ENCODE data around the gene CFAP54.

Gene CFAP54

GRCh38 chr12:96892104-96892503 is 402.7 kb downstream of the CFAP54 start:
- H3K14ac ChIP-seq (ENCODE audit: low read length): no peak overlapping the region
- no peak overlapping the region for H3K27ac ChIP-seq (ENCODE audit: low read depth, low read length)
- H3K18ac ChIP-seq (ENCODE audit: low read length): no peak overlapping the region
- H2AFZ ChIP-seq (ENCODE audit: insufficient read depth, low read length, poor library complexity): no peak overlapping the region
- H4K12ac ChIP-seq (ENCODE audit: low read depth, low read length): no peak overlapping the region
- H3K36me3 ChIP-seq (ENCODE audit: control insufficient read depth in 1 of 2, insufficient read depth in 2 of 2, low read length in 2 of 2): peaks cover 0 to 2% of the 10 kb centered on the region in 2 experiments
- H3K23ac ChIP-seq (ENCODE audit: low read length): no peak overlapping the region
- no peak overlapping the region for H2AK5ac ChIP-seq (ENCODE audit: low read length)
- no peak overlapping the region for H4K8ac ChIP-seq (ENCODE audit: low read depth, low read length)
- H3K27me3 ChIP-seq (ENCODE audit: insufficient read depth, low read length): no peaks in the 10 kb centered on the region
- no peak overlapping the region for H4K91ac ChIP-seq (ENCODE audit: low read depth, low read length)
- no peak overlapping the region for H3K4ac ChIP-seq (ENCODE audit: low read depth, low read length)
- no peak overlapping the region for H3K4me2 ChIP-seq (ENCODE audit: low read length)
- WGBS (ENCODE audit: extremely low coverage, insufficient coverage, insufficient read length): no CpG with 5 or more reads among the region's 3 CpGs
- no peak overlapping the region for H3K4me3 ChIP-seq (ENCODE audit: low read depth, low read length)
- no peaks in the 10 kb centered on the region for H3K79me2 ChIP-seq (ENCODE audit: control insufficient read depth, insufficient read depth, low read length, poor library complexity)
- no peak overlapping the region for H2BK12ac ChIP-seq (ENCODE audit: low read length)
- H2BK120ac ChIP-seq (ENCODE audit: insufficient read depth, low read length, poor library complexity): no peak overlapping the region
- H3K4me1 ChIP-seq (ENCODE audit: control insufficient read depth in 1 of 2, insufficient read depth in 2 of 2, low read length in 2 of 2): peaks cover 9% of the 10 kb centered on the region in 2 experiments
- H3K9me3 ChIP-seq (ENCODE audit: insufficient read depth, low read depth, low read length): peaks cover 2% of the 10 kb centered on the region
- H3K79me1 ChIP-seq (ENCODE audit: low read length): peaks cover 3% of the 10 kb centered on the region
- H2BK5ac ChIP-seq (ENCODE audit: low read depth, low read length, poor library complexity): no peak overlapping the region
- DNase-seq: no peak
- H3K9ac ChIP-seq (ENCODE audit: low read length): no peak overlapping the region

DNA sequence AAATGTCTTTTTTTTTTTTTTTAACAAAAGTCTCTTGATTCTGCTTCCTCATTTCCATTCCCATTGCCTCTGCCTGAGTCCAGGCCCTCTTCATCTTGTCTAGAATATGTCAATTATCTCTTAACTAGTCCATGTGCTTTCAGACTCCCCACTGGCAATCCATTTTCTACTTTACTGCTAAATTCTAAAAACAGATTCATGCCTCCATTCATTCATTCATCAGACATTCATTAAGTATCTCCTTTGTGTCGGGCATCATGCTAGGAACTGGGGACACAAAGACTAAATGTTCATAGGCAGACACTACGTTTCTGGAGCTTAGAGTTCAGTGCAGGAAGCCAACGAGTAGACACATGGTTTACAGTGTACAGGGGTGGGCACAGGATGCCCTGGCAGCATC is 408.0 kb downstream of the CFAP54 start:
- Histone ChIP-seq H3K79me1 (ENCODE audit: low read length) (no peaks in the 10 kb centered on the region), H3K9me3 (ENCODE audit: insufficient read depth, low read depth, low read length) (peaks cover 2% of the 10 kb centered on the region), H3K4me2 (ENCODE audit: low read length) (no peak overlapping the region), H2BK120ac (ENCODE audit: insufficient read depth, low read length, poor library complexity) (no peak overlapping the region), H3K4ac (ENCODE audit: low read depth, low read length) (no peak overlapping the region), H2AK5ac (ENCODE audit: low read length) (no peak overlapping the region), H3K23ac (ENCODE audit: low read length) (no peak overlapping the region), H4K8ac (ENCODE audit: low read depth, low read length) (no peak overlapping the region), H3K27me3 (ENCODE audit: insufficient read depth, low read length) (no peaks in the 10 kb centered on the region), H3K79me2 (ENCODE audit: control insufficient read depth, insufficient read depth, low read length, poor library complexity) (no peaks in the 10 kb centered on the region), H3K18ac (ENCODE audit: low read length) (no peak overlapping the region), H3K36me3 (ENCODE audit: control insufficient read depth in 1 of 2, insufficient read depth in 2 of 2, low read length in 2 of 2) (peaks cover 0 to 2% of the 10 kb centered on the region in 2 experiments), H4K91ac (ENCODE audit: low read depth, low read length) (no peak overlapping the region), H2BK5ac (ENCODE audit: low read depth, low read length, poor library complexity) (no peak overlapping the region), H3K14ac (ENCODE audit: low read length) (no peak overlapping the region), H3K4me3 (ENCODE audit: low read depth, low read length) (no peak overlapping the region), H3K27ac (ENCODE audit: low read depth, low read length) (no peak overlapping the region), H2AFZ (ENCODE audit: insufficient read depth, low read length, poor library complexity) (no peak overlapping the region), H3K9ac (ENCODE audit: low read length) (no peak overlapping the region), H3K4me1 (ENCODE audit: control insufficient read depth in 1 of 2, insufficient read depth in 2 of 2, low read length in 2 of 2) (no peaks in the 10 kb centered on the region), H4K12ac (ENCODE audit: low read depth, low read length) (no peak overlapping the region), H2BK12ac (ENCODE audit: low read length) (no peak overlapping the region)
- DNase-seq: no peak
- WGBS (ENCODE audit: extremely low coverage, insufficient coverage, insufficient read length): no CpG with 5 or more reads among the region's 3 CpGs

- H2AK5ac ChIP-seq (ENCODE audit: low read length): no peak overlapping the region
- H4K8ac ChIP-seq (ENCODE audit: low read depth, low read length): no peak overlapping the region
- H2BK12ac ChIP-seq (ENCODE audit: low read length): no peak overlapping the region
- no peak overlapping the region for H3K23ac ChIP-seq (ENCODE audit: low read length)
- no peak overlapping the region for H3K27ac ChIP-seq (ENCODE audit: low read depth, low read length)
- no peak overlapping the region for H3K18ac ChIP-seq (ENCODE audit: low read length)
- H3K14ac ChIP-seq (ENCODE audit: low read length): no peak overlapping the region
- no peak overlapping the region for H3K4me3 ChIP-seq (ENCODE audit: low read depth, low read length)
- H2BK120ac ChIP-seq (ENCODE audit: insufficient read depth, low read length, poor library complexity): no peak overlapping the region
- H3K27me3 ChIP-seq (ENCODE audit: insufficient read depth, low read length): no peaks in the 10 kb centered on the region
- no peak overlapping the region for H4K91ac ChIP-seq (ENCODE audit: low read depth, low read length)
- H3K4me2 ChIP-seq (ENCODE audit: low read length): no peak overlapping the region
- H3K4ac ChIP-seq (ENCODE audit: low read depth, low read length): no peak overlapping the region
- no peak overlapping the region for H4K12ac ChIP-seq (ENCODE audit: low read depth, low read length)
- no peak for DNase-seq
- H3K36me3 ChIP-seq (ENCODE audit: control insufficient read depth in 1 of 2, insufficient read depth in 2 of 2, low read length in 2 of 2): no peaks in the 10 kb centered on the region
- no peak overlapping the region for H2AFZ ChIP-seq (ENCODE audit: insufficient read depth, low read length, poor library complexity)
- H3K79me2 ChIP-seq (ENCODE audit: control insufficient read depth, insufficient read depth, low read length, poor library complexity): no peaks in the 10 kb centered on the region
- H2BK5ac ChIP-seq (ENCODE audit: low read depth, low read length, poor library complexity): no peak overlapping the region
- H3K79me1 ChIP-seq (ENCODE audit: low read length): no peaks in the 10 kb centered on the region
- no peak overlapping the region for H3K9ac ChIP-seq (ENCODE audit: low read length)
- H3K9me3 ChIP-seq (ENCODE audit: insufficient read depth, low read depth, low read length): no peaks in the 10 kb centered on the region
- no peaks in the 10 kb centered on the region for H3K4me1 ChIP-seq (ENCODE audit: control insufficient read depth in 1 of 2, insufficient read depth in 2 of 2, low read length in 2 of 2)
Measured at GRCh38 chr12:96901175-96901574, 411.8 kb downstream of the CFAP54 start.

DNA sequence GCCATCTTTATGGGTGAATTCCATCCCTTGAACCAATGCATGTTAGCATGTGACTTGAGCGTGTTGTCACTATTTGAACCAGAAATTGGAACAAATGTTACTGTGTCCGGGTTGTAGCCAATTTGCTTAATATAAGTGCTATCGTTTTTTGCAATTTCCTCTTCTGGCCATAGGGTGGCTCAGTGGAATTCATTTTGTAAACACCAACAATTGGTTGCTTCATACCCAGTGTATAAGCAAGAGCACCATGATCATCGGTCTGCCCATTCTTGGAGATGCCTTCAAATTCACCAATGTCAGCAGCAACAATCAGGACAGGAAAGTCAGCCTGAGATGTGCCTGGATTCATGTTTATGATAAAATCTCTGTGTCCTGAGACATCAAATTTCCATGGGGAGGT is 412.7 kb downstream of the CFAP54 start:
- Histone ChIP-seq H3K27ac (ENCODE audit: low read depth, low read length) (no peak overlapping the region), H3K4me3 (ENCODE audit: low read depth, low read length) (no peak overlapping the region), H3K18ac (ENCODE audit: low read length) (no peak overlapping the region), H2BK12ac (ENCODE audit: low read length) (no peak overlapping the region), H3K9ac (ENCODE audit: low read length) (no peak overlapping the region), H3K4me2 (ENCODE audit: low read length) (no peak overlapping the region), H2BK5ac (ENCODE audit: low read depth, low read length, poor library complexity) (no peak overlapping the region), H3K27me3 (ENCODE audit: insufficient read depth, low read length) (no peaks in the 10 kb centered on the region), H3K79me1 (ENCODE audit: low read length) (peaks cover 3% of the 10 kb centered on the region), H3K4me1 (ENCODE audit: control insufficient read depth in 1 of 2, insufficient read depth in 2 of 2, low read length in 2 of 2) (no peaks in the 10 kb centered on the region), H4K12ac (ENCODE audit: low read depth, low read length) (no peak overlapping the region), H3K23ac (ENCODE audit: low read length) (no peak overlapping the region), H2BK120ac (ENCODE audit: insufficient read depth, low read length, poor library complexity) (no peak overlapping the region), H4K8ac (ENCODE audit: low read depth, low read length) (no peak overlapping the region), H3K9me3 (ENCODE audit: insufficient read depth, low read depth, low read length) (no peaks in the 10 kb centered on the region), H3K14ac (ENCODE audit: low read length) (no peak overlapping the region), H2AK5ac (ENCODE audit: low read length) (no peak overlapping the region), H3K4ac (ENCODE audit: low read depth, low read length) (no peak overlapping the region), H4K91ac (ENCODE audit: low read depth, low read length) (no peak overlapping the region), H2AFZ (ENCODE audit: insufficient read depth, low read length, poor library complexity) (no peak overlapping the region), H3K36me3 (ENCODE audit: control insufficient read depth in 1 of 2, insufficient read depth in 2 of 2, low read length in 2 of 2) (no peaks in the 10 kb centered on the region), H3K79me2 (ENCODE audit: control insufficient read depth, insufficient read depth, low read length, poor library complexity) (peaks cover 3% of the 10 kb centered on the region)
- no peak for DNase-seq
- WGBS (ENCODE audit: extremely low coverage, insufficient coverage, insufficient read length): no CpG with 5 or more reads among the region's 4 CpGs

Data from trophoblast cell (in vitro differentiated cells and primary cell).